Measurements from ENCODE around the gene TMEM178A.

Gene TMEM178A

GRCh38 chr2:39730276-39730675, 64.6 kb downstream of the TMEM178A start:
- Histone ChIP-seq H3K4me3 (ENCODE audit: low read depth, low read length) (no peak overlapping the region), H3K9me3 (no peaks in the 10 kb centered on the region), H3K4me1 (peaks cover 17% of the 10 kb centered on the region), H3K36me3 (peaks cover 11% of the 10 kb centered on the region), H3K27me3 (no peaks in the 10 kb centered on the region)
- TF ChIP-seq CTCF (IDR thresholded peaks at IDR 0.05; ENCODE audit: low read depth, low read length): no peak
- no peak for DNase-seq

- Histone ChIP-seq H3K36me3 (peaks cover 16% of the 10 kb centered on the region), H3K27me3 (no peaks in the 10 kb centered on the region), H3K9me3 (no peaks in the 10 kb centered on the region), H3K4me1 (peaks cover 17% of the 10 kb centered on the region), H3K4me3 (ENCODE audit: low read depth, low read length) (no peak overlapping the region)
- no peak for DNase-seq
- peak; percentile 84 for TF ChIP-seq CTCF (IDR thresholded peaks at IDR 0.05; ENCODE audit: low read depth, low read length)
Measured at GRCh38 chr2:39730685-39731302, 65.1 kb downstream of the TMEM178A start.

GRCh38 chr2:39731546-39731945, 65.8 kb downstream of the TMEM178A start:
- DNase-seq: no peak
- Histone ChIP-seq H3K9me3 (no peaks in the 10 kb centered on the region), H3K27me3 (no peaks in the 10 kb centered on the region), H3K4me1 (peaks cover 17% of the 10 kb centered on the region), H3K4me3 (ENCODE audit: low read depth, low read length) (no peak overlapping the region), H3K36me3 (peaks cover 21% of the 10 kb centered on the region)
- no peak for TF ChIP-seq CTCF (IDR thresholded peaks at IDR 0.05; ENCODE audit: low read depth, low read length)

- no peaks in the 10 kb centered on the region for H3K9me3 ChIP-seq
- no peak overlapping the region for H3K4me3 ChIP-seq (ENCODE audit: low read depth, low read length)
- H3K4me1 ChIP-seq: peaks cover 17% of the 10 kb centered on the region
- DNase-seq: peak; percentile 65
- H3K36me3 ChIP-seq: peaks cover 29% of the 10 kb centered on the region
- no peak for TF ChIP-seq CTCF (IDR thresholded peaks at IDR 0.05; ENCODE audit: low read depth, low read length)
- H3K27me3 ChIP-seq: no peaks in the 10 kb centered on the region
Measured at GRCh38 chr2:39732482-39732881, 66.8 kb downstream of the TMEM178A start.

- peaks cover 17% of the 10 kb centered on the region for H3K4me1 ChIP-seq
Measured at GRCh38 chr2:39733070-39733674, 67.5 kb downstream of the TMEM178A start.

More at GRCh38 chr2:39733070-39733674, 67.5 kb downstream of the TMEM178A start:
- H3K36me3 ChIP-seq: peaks cover 36% of the 10 kb centered on the region
- H3K9me3 ChIP-seq: no peaks in the 10 kb centered on the region
- DNase-seq: no peak
- TF ChIP-seq CTCF (IDR thresholded peaks at IDR 0.05; ENCODE audit: low read depth, low read length): no peak
- H3K27me3 ChIP-seq: no peaks in the 10 kb centered on the region
- no peak overlapping the region for H3K4me3 ChIP-seq (ENCODE audit: low read depth, low read length)
